ENCODE results near the gene HNF4A.

The HNF4A gene

DNA sequence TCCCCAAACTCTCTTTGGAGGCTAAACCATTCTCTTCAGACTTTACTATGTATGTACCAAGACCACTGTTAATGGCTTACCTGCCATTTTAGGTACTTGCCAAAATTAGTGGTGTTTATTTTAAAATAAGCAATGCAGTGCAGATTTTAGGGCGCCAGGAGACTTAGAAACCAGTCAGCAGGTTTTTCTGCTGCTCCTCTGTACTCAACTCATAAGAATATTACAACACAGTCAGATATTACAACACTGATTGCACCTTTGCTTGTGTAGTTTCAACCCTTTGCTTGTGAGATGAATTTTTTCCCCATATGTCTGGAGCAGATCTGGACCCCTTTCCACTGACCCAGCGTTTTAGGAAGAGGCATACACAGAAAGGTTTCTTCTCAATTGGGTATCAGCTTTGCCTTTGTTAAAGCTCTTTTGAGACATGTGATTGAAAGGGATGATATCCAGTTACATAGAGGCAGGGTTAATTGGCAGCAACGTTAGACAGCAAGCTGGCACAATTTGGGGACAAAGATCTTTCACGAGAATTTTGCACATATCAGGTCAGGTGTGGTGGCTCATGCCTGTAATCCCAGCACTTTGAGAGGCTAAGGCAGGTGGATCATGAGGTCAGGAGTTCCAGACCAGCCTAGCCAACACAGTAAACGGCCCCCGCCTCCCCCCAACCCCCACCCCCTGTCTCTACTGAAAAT is 126.4 kb downstream of the HNF4A start:
- no peak overlapping the region for H3K4me3 ChIP-seq (ENCODE audit: low read depth, low read length)
- TF ChIP-seq, protein P1, sequence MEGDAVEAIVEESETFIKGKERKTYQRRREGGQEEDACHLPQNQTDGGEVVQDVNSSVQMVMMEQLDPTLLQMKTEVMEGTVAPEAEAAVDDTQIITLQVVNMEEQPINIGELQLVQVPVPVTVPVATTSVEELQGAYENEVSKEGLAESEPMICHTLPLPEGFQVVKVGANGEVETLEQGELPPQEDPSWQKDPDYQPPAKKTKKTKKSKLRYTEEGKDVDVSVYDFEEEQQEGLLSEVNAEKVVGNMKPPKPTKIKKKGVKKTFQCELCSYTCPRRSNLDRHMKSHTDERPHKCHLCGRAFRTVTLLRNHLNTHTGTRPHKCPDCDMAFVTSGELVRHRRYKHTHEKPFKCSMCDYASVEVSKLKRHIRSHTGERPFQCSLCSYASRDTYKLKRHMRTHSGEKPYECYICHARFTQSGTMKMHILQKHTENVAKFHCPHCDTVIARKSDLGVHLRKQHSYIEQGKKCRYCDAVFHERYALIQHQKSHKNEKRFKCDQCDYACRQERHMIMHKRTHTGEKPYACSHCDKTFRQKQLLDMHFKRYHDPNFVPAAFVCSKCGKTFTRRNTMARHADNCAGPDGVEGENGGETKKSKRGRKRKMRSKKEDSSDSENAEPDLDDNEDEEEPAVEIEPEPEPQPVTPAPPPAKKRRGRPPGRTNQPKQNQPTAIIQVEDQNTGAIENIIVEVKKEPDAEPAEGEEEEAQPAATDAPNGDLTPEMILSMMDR (IDR thresholded peaks at IDR 0.05; ENCODE audit: low read depth, low read length, missing control alignments): no peak
- DNase-seq (ENCODE audit: low read depth): no peak

DNA sequence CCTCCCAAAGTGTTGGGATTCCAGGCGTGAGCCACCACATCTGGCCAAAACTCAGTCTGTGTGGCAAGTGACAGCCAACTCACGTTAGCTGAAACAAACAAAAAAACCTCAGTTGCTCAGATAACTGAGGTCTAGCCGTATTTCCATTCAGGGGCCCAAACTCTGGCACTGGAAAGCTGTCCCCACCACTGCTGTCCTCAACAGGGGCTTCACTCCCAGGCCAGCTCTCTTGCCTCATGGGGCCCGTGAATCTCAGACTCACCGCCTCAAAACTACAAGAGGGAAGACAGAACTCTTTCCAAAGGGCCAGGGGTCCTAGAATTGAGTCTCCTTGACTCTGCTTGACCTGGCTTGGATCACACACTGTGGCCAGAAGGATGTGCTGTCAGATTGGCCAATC is 127.6 kb downstream of the HNF4A start:
- no peak overlapping the region for H3K4me3 ChIP-seq (ENCODE audit: low read depth, low read length)
- no peak for DNase-seq (ENCODE audit: low read depth)
- TF ChIP-seq, protein P1 (IDR thresholded peaks at IDR 0.05; ENCODE audit: low read depth, low read length, missing control alignments): no peak
